ENCODE data around the gene VEZT.
A peak's percentile ranks its signal among the peaks of the same experiment; 100 is the strongest.

Gene VEZT

DNA sequence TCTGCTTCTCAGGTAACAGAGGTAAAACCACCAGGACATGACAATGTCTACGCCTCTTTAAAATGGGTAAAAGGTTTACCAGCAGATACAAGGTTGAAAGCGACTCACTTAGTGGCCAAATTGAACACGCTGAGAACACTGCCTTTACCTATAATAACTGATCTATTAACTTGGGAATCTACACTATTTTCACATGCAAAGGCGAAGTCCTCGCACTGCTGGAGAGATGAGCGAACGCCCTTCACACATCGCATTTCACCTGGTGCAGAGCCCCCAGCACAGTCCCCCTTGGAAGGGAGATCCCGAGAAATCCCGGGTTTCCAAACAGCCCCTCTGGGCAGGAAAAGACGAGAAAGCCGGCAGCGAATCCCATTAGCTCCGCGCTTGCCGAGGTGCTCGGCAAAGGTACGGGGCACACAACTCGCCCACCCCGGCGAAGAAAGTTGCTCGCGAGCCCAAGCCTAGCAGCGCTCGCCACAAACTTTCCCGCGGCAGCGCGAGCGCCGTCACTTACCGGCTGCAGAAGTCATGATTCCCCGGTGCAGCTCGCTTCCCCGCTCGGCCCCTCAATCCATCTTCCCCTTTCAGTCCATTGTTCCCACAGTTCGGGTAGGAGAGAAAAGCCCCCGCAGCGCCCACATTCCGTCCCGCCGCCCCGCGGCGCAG lies 763 bp upstream of the VEZT start:
- H3K4me1 ChIP-seq (ENCODE audit: insufficient read depth, low read length): peaks cover 34% of the 10 kb centered on the region
- H3K4me3 ChIP-seq (ENCODE audit: low read depth in 1 of 2, low read length in 2 of 2): peak overlapping the region; percentile 35 to 78; a peak in 3 of 4 replicates
- H3K27me3 ChIP-seq (ENCODE audit: insufficient read depth, low read length, poor library complexity): no peaks in the 10 kb centered on the region
- H4K20me1 ChIP-seq (ENCODE audit: insufficient read depth, low read length): peaks cover 14% of the 10 kb centered on the region; the same call in 1 of the 2 replicates
- DNase-seq (no peak), ATAC-seq (ENCODE audit: insufficient read depth, low read depth) (peak; percentile 42)
- no peak for TF ChIP-seq CTCF (IDR thresholded peaks at IDR 0.05; ENCODE audit: borderline replicate concordance, extremely low read depth, low read length, poor library complexity, severe bottlenecking)
- no peak for TF ChIP-seq EZH2 (IDR thresholded peaks at IDR 0.05; ENCODE audit: borderline replicate concordance, low read depth, low read length, severe bottlenecking)
- peak overlapping the region; percentile 71 for H3K9ac ChIP-seq (ENCODE audit: low read depth, low read length)
- H3K27ac ChIP-seq (ENCODE audit: low read length): peak overlapping the region; percentile 72
- peak overlapping the region; percentile 89 for H3K4me2 ChIP-seq (ENCODE audit: insufficient read depth, low read length)
- peaks cover 42% of the 10 kb centered on the region for H3K79me2 ChIP-seq (ENCODE audit: insufficient read depth, low read length)
- H3K9me3 ChIP-seq (ENCODE audit: insufficient read depth, low read length, severe bottlenecking): no peaks in the 10 kb centered on the region
- H3K36me3 ChIP-seq (ENCODE audit: insufficient read depth, low read length): no peaks in the 10 kb centered on the region
- H2AFZ ChIP-seq (ENCODE audit: low read depth, low read length): peak overlapping the region; percentile 80

GRCh38 chr12:95218150-95219133 lies 835 bp downstream of the VEZT start:
- H3K4me3 ChIP-seq (ENCODE audit: low read depth in 1 of 2, low read length in 2 of 2): peak overlapping the region; percentile 78 to 90
- peak overlapping the region; percentile 71 for H3K4me2 ChIP-seq (ENCODE audit: insufficient read depth, low read length)
- peak overlapping the region; percentile 71 for H3K9ac ChIP-seq (ENCODE audit: low read depth, low read length)
- H3K36me3 ChIP-seq (ENCODE audit: insufficient read depth, low read length): no peaks in the 10 kb centered on the region
- peaks cover 20% of the 10 kb centered on the region; the same call in 1 of the 2 replicates for H4K20me1 ChIP-seq (ENCODE audit: insufficient read depth, low read length)
- H3K27me3 ChIP-seq (ENCODE audit: insufficient read depth, low read length, poor library complexity): no peaks in the 10 kb centered on the region
- H2AFZ ChIP-seq (ENCODE audit: low read depth, low read length): peak overlapping the region; percentile 70
- TF ChIP-seq EZH2 (IDR thresholded peaks at IDR 0.05; ENCODE audit: borderline replicate concordance, low read depth, low read length, severe bottlenecking) (no peak), CTCF (IDR thresholded peaks at IDR 0.05; ENCODE audit: borderline replicate concordance, extremely low read depth, low read length, poor library complexity, severe bottlenecking) (no peak)
- ATAC-seq (ENCODE audit: insufficient read depth, low read depth) (peak; percentile 10), DNase-seq (peak; percentile 58)
- no peaks in the 10 kb centered on the region for H3K9me3 ChIP-seq (ENCODE audit: insufficient read depth, low read length, severe bottlenecking)
- peak overlapping the region; percentile 73 for H3K27ac ChIP-seq (ENCODE audit: low read length)
- peaks cover 37% of the 10 kb centered on the region for H3K4me1 ChIP-seq (ENCODE audit: insufficient read depth, low read length)
- peaks cover 58% of the 10 kb centered on the region for H3K79me2 ChIP-seq (ENCODE audit: insufficient read depth, low read length)

DNA sequence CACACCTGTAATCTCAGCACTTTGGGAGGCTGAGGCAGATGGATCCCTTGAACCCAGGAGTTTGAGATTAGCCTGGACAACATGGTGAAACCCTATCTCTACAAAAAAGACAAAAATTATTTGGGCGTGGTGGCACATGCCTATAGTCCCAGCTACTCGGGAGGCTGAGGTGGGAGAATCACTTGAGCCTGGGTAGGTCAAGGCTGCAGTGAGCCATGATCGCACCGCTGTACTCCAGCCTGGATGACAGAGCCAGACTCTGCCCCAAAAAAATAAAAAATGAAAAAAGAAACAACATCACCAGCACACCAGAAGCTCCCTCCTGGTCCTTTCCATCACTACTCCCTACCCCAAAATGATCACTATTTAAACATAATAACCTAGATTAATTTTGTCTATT lies 2.6 kb downstream of the VEZT start:
- no peaks in the 10 kb centered on the region for H3K27me3 ChIP-seq (ENCODE audit: insufficient read depth, low read length, poor library complexity)
- DNase-seq (no peak), ATAC-seq (ENCODE audit: insufficient read depth, low read depth) (no peak)
- no peaks in the 10 kb centered on the region for H3K9me3 ChIP-seq (ENCODE audit: insufficient read depth, low read length, severe bottlenecking)
- TF ChIP-seq CTCF (IDR thresholded peaks at IDR 0.05; ENCODE audit: borderline replicate concordance, extremely low read depth, low read length, poor library complexity, severe bottlenecking) (no peak), EZH2 (IDR thresholded peaks at IDR 0.05; ENCODE audit: borderline replicate concordance, low read depth, low read length, severe bottlenecking) (no peak)
- no peak overlapping the region for H3K9ac ChIP-seq (ENCODE audit: low read depth, low read length)
- peaks cover 76% of the 10 kb centered on the region for H3K79me2 ChIP-seq (ENCODE audit: insufficient read depth, low read length)
- H4K20me1 ChIP-seq (ENCODE audit: insufficient read depth, low read length): peaks cover 34% of the 10 kb centered on the region; the same call in 1 of the 2 replicates
- H3K27ac ChIP-seq (ENCODE audit: low read length): no peak overlapping the region
- no peak overlapping the region for H2AFZ ChIP-seq (ENCODE audit: low read depth, low read length)
- peak overlapping the region; percentile 71 for H3K4me2 ChIP-seq (ENCODE audit: insufficient read depth, low read length)
- 0 out of 4 replicates have a peak overlapping the region, but pooled peaks of 1 of the 2 experiments have one; percentile 0 for H3K4me3 ChIP-seq (ENCODE audit: low read depth in 1 of 2, low read length in 2 of 2)
- H3K4me1 ChIP-seq (ENCODE audit: insufficient read depth, low read length): peaks cover 39% of the 10 kb centered on the region
- H3K36me3 ChIP-seq (ENCODE audit: insufficient read depth, low read length): peaks cover 15% of the 10 kb centered on the region
